MCF 10A (cell line): Measurements from ENCODE around the gene TTC3. TPM values are rescaled to one million over a fixed set of nuclear protein-coding genes. Genes with fewer than 3 reads are reported as not detected.

Source experiments
- BruUV-seq: library from RNA; stranded (reverse); fragments of 400-500 nt; replicated peaks from 2 replicates; lab custom pipeline; 2021; lab: Mats Ljungman, UMichigan
- CTCF ChIA-PET: fragments of 300-600 bp; sonication (Branson Sonifier 250); formaldehyde crosslinking; extraction: SDS; loops from one replicate; lab custom pipeline; 2021; ENCODE audit warnings: antibody characterized with exemption, inconsistent platforms; lab: Yijun Ruan, JAX
- POLR2A ChIA-PET: fragments of 300-600, 350-650 bp; sonication (Branson Sonifier 250); formaldehyde crosslinking; extraction: SDS; loops from one replicate; lab custom pipeline; 2020; ENCODE audit warnings: antibody characterized with exemption, inconsistent platforms; lab: Yijun Ruan, JAX
- DNase-seq: peaks from one replicate; pipeline ENCODE4 v3.0.0-alpha.2; 2018; ENCODE audit not compliant: unreplicated experiment
- H3K27ac Mint-ChIP-seq: one replicate; pipeline ENCODE4 v1.8.0; 2022; ENCODE audit warnings: mild to moderate bottlenecking, low read depth, mixed read lengths; ENCODE audit not compliant: unreplicated experiment
- H3K27me3 Mint-ChIP-seq: one replicate; pipeline ENCODE4 v1.8.0; 2022; ENCODE audit warnings: mixed read lengths; ENCODE audit not compliant: insufficient read depth, unreplicated experiment
- H3K36me3 Mint-ChIP-seq: one replicate; pipeline ENCODE4 v1.8.0; 2022; ENCODE audit warnings: mild to moderate bottlenecking, moderate library complexity, mixed read lengths; ENCODE audit not compliant: insufficient read depth, unreplicated experiment
- H3K4me1 Mint-ChIP-seq: one replicate; pipeline ENCODE4 v1.8.0; 2022; ENCODE audit warnings: mixed read lengths; ENCODE audit not compliant: insufficient read depth, unreplicated experiment
- H3K4me3 Mint-ChIP-seq: one replicate; pipeline ENCODE4 v1.8.0; 2022; ENCODE audit warnings: mild to moderate bottlenecking, moderate library complexity, mixed read lengths; ENCODE audit not compliant: unreplicated experiment
- H3K9me3 Mint-ChIP-seq: one replicate; pipeline ENCODE4 v1.8.0; 2022; ENCODE audit warnings: mixed read lengths; ENCODE audit not compliant: unreplicated experiment
- intact Hi-C: fragments of 100-400 bp; cut with micrococcal nuclease; formaldehyde crosslinking; loops from 2 replicates; pipeline ENCODE4 v1.14.1; 2022
- total RNA-seq: library from RNA; stranded (reverse); gene quantifications from 2 replicates; pipeline ENCODE4 v1.2.3, GENCODE V29; 2022
- TF ChIP-seq, protein P1 (sequence below): fragments of 200-600 bp; IDR thresholded peaks from one replicate; pipeline ENCODE4 v1.8.0; 2022; ENCODE audit warnings: antibody characterized with exemption, mild to moderate bottlenecking; ENCODE audit not compliant: unreplicated experiment

TTC3 gene
- total RNA-seq, 1 experiment from 2014 or later = 74.4 TPM

DNA sequence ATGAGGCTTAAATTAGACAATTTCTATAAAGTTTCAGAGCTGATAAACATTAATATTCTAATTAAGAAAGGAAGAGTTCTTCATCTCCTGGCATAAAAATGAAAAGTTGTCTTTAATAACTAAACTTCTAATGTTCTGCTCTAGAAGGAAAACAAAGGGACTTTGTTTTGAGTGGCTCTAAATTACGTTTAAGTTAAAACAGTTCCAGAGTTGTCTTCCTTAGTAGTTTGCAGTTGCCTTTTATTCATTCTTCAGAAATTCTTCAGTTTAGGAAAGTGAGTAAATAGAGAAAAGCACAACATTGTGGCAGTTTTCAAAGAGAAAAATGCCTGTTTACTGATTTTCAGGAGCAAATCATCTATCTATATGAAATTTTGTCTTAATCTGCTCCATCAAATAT, 86.9 kb downstream of the TTC3 start:
- H3K27me3 Mint-ChIP-seq = no peaks in the 10 kb centered on the region
- peaks cover 73% of the 10 kb centered on the region for H3K36me3 Mint-ChIP-seq
- no peak overlapping the region for H3K27ac Mint-ChIP-seq
- POLR2A ChIA-PET = interaction anchor here (0.7 kb wide), 1 partner anchor 98 kb away, joined by 4 read pairs; no protein-coding TSS in a partner anchor
- BruUV-seq = no TSS peak
- TF ChIP-seq, protein P1, sequence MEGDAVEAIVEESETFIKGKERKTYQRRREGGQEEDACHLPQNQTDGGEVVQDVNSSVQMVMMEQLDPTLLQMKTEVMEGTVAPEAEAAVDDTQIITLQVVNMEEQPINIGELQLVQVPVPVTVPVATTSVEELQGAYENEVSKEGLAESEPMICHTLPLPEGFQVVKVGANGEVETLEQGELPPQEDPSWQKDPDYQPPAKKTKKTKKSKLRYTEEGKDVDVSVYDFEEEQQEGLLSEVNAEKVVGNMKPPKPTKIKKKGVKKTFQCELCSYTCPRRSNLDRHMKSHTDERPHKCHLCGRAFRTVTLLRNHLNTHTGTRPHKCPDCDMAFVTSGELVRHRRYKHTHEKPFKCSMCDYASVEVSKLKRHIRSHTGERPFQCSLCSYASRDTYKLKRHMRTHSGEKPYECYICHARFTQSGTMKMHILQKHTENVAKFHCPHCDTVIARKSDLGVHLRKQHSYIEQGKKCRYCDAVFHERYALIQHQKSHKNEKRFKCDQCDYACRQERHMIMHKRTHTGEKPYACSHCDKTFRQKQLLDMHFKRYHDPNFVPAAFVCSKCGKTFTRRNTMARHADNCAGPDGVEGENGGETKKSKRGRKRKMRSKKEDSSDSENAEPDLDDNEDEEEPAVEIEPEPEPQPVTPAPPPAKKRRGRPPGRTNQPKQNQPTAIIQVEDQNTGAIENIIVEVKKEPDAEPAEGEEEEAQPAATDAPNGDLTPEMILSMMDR = no peak
- no peaks in the 10 kb centered on the region for H3K9me3 Mint-ChIP-seq
- intact Hi-C loops = no loop called here
- no peak overlapping the region for H3K4me3 Mint-ChIP-seq
- no peak for DNase-seq
- CTCF ChIA-PET = interaction anchor here (0.7 kb wide), 1 partner anchor 785 kb away, joined by 3 read pairs; no protein-coding TSS in a partner anchor
- no peaks in the 10 kb centered on the region for H3K4me1 Mint-ChIP-seq

DNA sequence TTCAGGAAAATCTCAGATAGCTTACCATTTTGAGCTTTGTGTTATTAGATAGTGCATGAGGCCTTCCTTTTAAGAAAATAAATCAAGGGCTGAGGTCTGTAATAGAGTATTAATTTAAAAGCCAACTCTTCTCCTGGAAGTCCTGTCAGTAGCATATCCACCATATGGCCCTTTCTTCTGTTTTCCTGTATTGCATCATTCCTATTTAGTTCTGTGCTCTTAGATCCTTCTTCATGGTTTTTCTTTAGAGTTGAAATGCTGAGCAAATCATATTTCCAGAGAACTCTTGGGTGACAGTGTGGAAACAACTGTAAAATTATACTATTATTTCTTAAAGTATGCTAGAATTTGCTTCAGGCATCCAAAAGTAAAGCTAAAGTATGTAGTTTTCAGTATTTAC, 91.7 kb downstream of the TTC3 start:
- no peak overlapping the region for H3K27ac Mint-ChIP-seq
- CTCF ChIA-PET = no interaction called here

DNA sequence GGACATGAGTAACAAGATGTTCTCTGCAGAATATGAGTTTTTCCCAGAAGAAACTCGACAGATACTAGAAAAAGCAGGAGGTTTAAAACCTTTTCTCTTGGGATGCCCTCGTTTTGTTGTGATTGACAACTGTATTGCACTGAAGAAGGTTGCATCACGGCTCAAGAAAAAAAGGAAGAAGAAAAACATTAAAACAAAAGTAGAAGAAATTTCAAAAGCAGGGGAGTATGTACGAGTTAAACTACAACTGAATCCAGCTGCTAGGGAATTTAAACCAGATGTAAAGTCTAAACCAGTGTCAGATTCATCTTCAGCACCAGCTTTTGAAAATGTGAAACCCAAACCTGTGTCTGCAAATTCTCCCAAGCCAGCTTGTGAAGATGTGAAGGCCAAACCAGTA, 92.5 kb downstream of the TTC3 start:
- peaks cover 68% of the 10 kb centered on the region for H3K36me3 Mint-ChIP-seq
- TF ChIP-seq, protein P1 = no peak
- no peak for DNase-seq
- no peaks in the 10 kb centered on the region for H3K27me3 Mint-ChIP-seq
- CTCF ChIA-PET = interaction anchor here (1.3 kb wide), 1 partner anchor 9 kb away, joined by 5 read pairs; no protein-coding TSS in a partner anchor
- H3K27ac Mint-ChIP-seq = no peak overlapping the region
- POLR2A ChIA-PET = interaction anchor here (0.7 kb wide), 1 partner anchor 277 kb away, joined by 3 read pairs; no protein-coding TSS in a partner anchor
- H3K4me1 Mint-ChIP-seq = no peaks in the 10 kb centered on the region
- intact Hi-C loops = no loop called here
- BruUV-seq = no TSS peak
- no peak overlapping the region for H3K4me3 Mint-ChIP-seq
- no peaks in the 10 kb centered on the region for H3K9me3 Mint-ChIP-seq

More for the DNA sequence above, 91.7 kb downstream of the TTC3 start:
- no peak for DNase-seq
- TF ChIP-seq, protein P1 = no peak
- H3K9me3 Mint-ChIP-seq = no peaks in the 10 kb centered on the region
- POLR2A ChIA-PET = interaction anchor here (1.0 kb wide), 1 partner anchor 9 kb away, joined by 4 read pairs; no protein-coding TSS in a partner anchor
- H3K27me3 Mint-ChIP-seq = no peaks in the 10 kb centered on the region
- BruUV-seq = no TSS peak
- intact Hi-C loops = no loop called here
- no peak overlapping the region for H3K4me3 Mint-ChIP-seq
- H3K4me1 Mint-ChIP-seq = no peaks in the 10 kb centered on the region
- H3K36me3 Mint-ChIP-seq = peaks cover 69% of the 10 kb centered on the region

DNA sequence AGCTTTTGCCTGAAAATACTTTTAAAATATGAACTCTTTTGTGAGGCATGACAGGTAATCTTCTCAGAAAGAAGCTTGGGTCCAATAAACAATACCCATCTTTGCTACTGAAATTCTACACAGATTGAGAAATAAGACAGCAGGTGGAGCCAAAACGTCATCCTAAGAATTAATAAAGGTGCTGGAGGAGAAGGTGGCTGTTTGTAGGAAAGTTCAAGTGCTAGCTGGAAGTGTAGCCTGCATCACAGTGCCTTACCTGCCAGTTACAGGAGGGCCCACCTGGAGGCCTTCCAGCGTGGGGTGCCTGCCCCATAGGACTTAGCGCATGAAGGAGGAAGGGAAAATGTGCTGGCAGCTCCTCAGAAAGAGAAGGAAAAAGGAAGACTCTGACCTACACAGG, 93.7 kb downstream of the TTC3 start:
- ChIA-PET CTCF (interaction anchor here (0.6 to 1.3 kb wide), 3 partner anchors 10 to 1189 kb away, joined by 3 to 6 read pairs (median 5); no protein-coding TSS in a partner anchor), POLR2A (no interaction called here)
- no TSS peak for BruUV-seq
- no peaks in the 10 kb centered on the region for H3K27me3 Mint-ChIP-seq
- no peak overlapping the region for H3K4me3 Mint-ChIP-seq
- no peaks in the 10 kb centered on the region for H3K4me1 Mint-ChIP-seq
- H3K27ac Mint-ChIP-seq = no peak overlapping the region
- peak; percentile 30 for DNase-seq
- no peaks in the 10 kb centered on the region for H3K9me3 Mint-ChIP-seq
- intact Hi-C loops = no loop called here
- H3K36me3 Mint-ChIP-seq = peaks cover 62% of the 10 kb centered on the region
- TF ChIP-seq, protein P1 = peak; percentile 25
